SK-N-MC (cell line): ENCODE results near the gene CCDC69.

Experiments used
- EZH2 ChIP-seq: fragments of 200-600 bp; sonication (generic); IDR thresholded peaks from one replicate; pipeline ENCODE4 v1.6.1; 2017; ENCODE audit warnings: antibody characterized with exemption
- POLR2AphosphoS5 ChIP-seq: IDR thresholded peaks from 2 replicates; pipeline ENCODE4 v1.6.1; 2012; ENCODE audit warnings: mild to moderate bottlenecking, low read depth, low read length, borderline replicate concordance

GRCh38 chr5:151155775-151156506, 68.0 kb downstream of the CCDC69 start:
- TF ChIP-seq POLR2AphosphoS5 (no peak), EZH2 (no peak)
